ENCODE data around the gene ACAD9.

DNA sequence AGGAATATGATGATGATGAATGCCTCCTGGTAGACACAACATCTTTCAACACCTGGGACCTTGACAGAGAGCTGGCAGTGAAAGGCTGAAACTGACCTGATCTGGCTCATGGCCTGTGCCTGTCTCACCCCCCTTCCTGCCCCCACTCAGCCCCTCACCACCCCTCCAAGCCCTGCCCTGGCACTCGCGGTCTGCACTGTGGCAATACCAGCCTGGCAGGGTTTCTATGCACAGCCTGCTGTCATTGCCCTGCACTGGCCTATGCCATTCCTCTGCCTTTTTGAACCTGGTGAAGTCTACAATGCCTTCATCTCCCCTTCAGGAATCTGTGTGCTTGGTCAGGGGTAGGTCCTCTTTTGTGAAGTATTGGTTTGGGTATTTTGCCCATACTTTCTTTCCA lies 56.5 kb downstream of the ACAD9 start:
- TF ChIP-seq TARDBP (IDR thresholded peaks at IDR 0.05) (no peak), ZNF384 (IDR thresholded peaks at IDR 0.05) (no peak), ELF4 (IDR thresholded peaks at IDR 0.05) (no peak), BHLHE40 (IDR thresholded peaks at IDR 0.05; ENCODE audit: borderline replicate concordance) (no peak), ARNT (IDR thresholded peaks at IDR 0.05) (no peak)
- TF ChIP-seq, protein P1, sequence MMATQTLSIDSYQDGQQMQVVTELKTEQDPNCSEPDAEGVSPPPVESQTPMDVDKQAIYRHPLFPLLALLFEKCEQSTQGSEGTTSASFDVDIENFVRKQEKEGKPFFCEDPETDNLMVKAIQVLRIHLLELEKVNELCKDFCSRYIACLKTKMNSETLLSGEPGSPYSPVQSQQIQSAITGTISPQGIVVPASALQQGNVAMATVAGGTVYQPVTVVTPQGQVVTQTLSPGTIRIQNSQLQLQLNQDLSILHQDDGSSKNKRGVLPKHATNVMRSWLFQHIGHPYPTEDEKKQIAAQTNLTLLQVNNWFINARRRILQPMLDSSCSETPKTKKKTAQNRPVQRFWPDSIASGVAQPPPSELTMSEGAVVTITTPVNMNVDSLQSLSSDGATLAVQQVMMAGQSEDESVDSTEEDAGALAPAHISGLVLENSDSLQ (IDR thresholded peaks at IDR 0.05): no peak
